HG03139 (cell line): ENCODE results near the gene TTC28.
"Not testable (repeated sequence)": the region's sequence is repeated elsewhere in the genome, so short reads cannot be mapped to it uniquely, and the experiment has no call there.

Experiments
- ATAC-seq: cut with Tn5 transposase; IDR thresholded peaks from one replicate; pipeline ENCODE4 v1.9.1; 2021; ENCODE audit not compliant: unreplicated experiment

TTC28 gene

GRCh38 chr22:28678170-28678569 is 1.5 kb downstream of the TTC28 start:
- not testable (repeated sequence) for ATAC-seq

DNA sequence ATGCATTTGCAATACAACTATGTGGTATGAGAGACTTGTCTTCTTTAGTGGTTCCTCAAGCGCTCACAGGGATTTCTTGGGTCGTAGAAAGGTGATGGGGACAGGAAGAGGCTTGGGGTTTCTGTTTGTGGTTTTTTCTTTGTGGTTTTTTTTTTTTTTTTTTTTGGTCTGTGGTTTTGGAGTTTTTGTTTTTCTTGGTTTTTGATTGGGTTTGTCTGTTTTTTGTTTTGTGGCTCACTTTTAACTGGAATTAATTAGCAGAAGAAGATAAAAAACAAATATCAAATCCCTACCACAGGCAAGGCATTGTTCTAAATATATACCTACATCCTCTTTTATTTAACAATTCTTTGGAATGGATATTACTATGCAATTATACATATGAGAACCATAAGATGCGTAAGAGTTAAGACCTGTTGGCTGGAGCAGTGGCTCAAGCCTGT is 5.5 kb downstream of the TTC28 start:
- no peak for ATAC-seq

DNA sequence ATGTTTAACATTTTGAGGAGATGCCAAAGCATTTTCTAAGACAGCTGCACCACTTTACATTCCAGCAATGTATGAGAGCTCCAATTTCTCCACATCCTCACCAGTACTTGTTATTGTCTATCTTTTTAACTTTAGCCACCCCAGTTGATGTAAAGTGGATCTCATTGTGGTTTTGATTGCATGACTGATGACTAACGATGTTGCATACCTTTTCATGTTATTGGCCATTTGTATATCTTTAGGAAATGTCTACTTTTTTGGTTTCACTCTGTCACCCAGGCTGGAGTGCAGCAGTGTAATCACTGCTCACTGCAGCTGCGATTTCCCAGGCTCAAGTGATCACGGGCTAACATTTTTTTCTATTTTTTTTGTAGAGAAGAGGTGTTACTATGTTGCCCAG is 8.9 kb downstream of the TTC28 start:
- ATAC-seq, result no peak

DNA sequence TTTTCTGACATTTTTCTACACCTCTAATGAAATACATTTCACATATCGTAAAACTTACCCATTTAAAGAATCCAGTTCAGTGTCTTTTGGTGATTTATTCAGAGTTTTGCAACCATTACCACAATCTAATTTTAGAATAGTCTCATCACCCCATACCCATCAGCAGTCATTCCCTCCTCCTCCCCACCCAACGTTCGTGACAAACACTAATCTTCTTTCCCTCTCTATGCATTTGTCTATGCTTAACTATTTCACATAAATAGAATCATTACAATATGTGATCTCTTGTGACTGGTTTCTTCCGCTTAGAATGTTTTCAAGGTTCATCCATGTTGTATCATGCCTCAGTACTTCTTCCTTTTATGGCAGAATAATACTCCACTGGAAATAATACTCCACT is 9.5 kb downstream of the TTC28 start:
- ATAC-seq, result no peak

DNA sequence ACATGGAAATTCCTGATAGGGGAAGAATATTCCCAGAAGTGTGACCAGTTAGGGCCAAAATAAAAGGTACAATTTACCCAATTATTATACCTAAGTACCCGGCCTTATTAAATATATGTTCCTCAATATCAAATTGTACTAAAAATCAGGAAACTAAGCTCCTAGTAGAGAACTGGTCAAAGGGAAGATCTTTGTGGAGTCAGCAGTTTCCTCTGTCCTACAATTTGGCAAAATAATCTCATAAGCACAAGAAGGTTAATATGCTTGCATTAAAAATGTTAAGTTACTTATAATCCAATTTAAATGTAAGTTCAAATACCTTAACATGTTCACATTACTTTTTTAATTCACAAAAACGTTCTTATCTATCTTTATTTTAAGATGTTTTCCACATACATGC is 10.3 kb downstream of the TTC28 start:
- ATAC-seq, result no peak

DNA sequence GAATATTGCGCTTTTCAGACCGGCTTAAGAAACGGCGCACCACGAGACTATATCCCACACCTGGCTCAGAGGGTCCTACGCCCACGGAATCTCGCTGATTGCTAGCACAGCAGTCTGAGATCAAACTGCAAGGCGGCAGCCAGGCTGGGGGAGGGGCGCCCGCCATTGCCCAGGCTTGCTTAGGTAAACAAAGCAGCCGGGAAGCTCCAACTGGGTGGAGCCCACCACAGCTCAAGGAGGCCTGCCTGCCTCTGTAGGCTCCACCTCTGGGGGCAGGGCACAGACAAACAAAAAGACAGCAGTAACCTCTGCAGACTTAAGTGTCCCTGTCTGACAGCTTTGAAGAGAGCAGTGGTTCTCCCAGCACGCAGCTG is 16.1 kb downstream of the TTC28 start:
- ATAC-seq, result not testable (repeated sequence)

DNA sequence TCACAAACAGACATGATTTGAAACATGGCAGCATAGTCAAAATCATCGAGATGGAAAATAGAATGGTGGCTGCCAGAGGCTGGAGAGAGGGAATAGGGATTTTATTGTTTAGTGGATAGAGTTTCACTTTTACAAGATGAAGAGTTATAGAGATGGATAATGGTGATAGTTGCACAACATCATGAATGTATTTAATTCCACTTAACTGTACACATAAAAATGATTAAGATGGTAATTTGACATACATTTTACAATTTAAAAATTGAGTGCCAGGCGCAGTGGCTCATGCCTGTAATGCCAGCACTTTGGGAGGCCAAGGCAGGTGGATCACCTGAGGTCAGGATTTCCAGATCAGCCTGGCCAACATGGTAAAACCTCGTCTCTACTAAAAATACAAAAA is 21.2 kb downstream of the TTC28 start:
- no peak for ATAC-seq

GRCh38 chr22:28656181-28656580 is 23.5 kb downstream of the TTC28 start:
- ATAC-seq, result no peak

DNA sequence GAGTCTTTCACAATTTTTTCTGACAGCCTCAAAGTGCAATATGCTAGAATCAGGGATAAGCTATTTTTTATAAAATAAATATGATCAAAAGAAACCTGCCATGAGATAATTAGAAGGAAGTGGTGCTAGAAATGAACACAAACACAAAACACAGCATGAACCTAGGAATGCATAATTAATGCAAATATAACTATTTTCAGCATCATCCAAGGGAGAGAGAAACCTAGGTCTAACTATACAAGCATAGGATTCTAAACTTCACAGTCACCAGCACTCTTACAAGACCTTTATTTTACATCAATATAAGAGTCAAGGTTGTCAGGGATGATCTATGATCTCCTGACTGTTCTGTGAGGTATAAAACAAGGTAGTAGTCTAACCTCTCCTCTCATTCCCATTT is 29.2 kb downstream of the TTC28 start:
- no peak for ATAC-seq

GRCh38 chr22:28648792-28649191 is 30.8 kb downstream of the TTC28 start:
- no peak for ATAC-seq

- no peak for ATAC-seq
Observed at GRCh38 chr22:28647216-28647615, 32.4 kb downstream of the TTC28 start.

DNA sequence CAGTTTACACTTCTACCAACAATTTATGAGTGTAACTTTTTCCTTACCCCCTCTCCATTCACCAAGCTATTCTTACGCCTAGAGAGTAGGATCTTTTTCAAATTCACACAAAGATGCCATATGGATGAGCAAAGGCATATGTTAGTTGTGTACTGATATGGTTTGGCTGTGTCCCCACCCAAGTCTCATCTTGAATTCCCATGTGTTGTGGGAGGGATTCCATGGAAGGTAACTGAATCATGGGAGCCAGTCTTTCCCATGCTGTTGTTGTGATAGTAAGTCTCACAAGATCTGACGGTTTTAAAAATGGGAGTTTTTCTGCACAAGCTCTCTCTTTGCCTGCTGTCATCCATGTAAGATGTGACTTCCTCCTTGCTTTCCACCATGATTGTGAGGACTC is 40.3 kb downstream of the TTC28 start:
- ATAC-seq, result no peak

DNA sequence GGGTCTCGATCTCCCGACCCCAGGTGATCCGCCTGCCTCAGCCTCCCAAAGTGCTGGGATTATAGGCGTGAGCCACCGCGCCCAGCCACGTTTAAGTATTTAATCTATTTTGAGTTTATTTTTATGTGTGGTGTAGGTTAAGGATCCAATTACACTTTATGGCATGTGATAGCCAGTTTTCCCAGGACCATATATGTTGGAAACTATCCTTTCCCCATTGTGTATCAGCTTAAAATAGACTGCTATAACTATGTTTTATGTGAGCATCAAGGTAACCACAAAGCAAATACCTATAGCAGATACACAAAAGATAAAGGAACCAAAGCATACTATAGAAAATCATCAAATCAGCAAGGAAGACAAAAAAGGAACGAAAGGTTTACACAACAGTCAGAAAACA is 42.4 kb downstream of the TTC28 start:
- ATAC-seq, result no peak

DNA sequence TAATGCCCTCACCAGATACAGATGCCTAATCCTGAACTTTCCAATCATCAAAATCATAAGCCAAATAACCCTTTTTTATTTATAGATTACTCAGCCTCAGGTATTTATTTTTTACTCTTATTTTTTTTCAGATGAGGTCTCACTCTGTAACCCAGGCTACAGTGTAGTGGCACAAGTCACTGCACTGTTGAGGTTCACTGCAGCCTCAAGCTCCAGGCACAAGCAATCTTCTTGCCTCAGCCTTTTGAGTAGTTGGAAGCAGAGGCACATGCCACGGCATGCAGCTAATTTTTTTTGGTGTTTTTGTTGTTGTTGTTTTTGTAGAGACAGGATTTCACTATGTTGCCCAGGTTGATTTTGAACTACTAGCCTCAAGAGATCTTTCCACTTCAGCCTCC is 49.5 kb downstream of the TTC28 start:
- ATAC-seq, result no peak

GRCh38 chr22:28629420-28630176 is 50.0 kb downstream of the TTC28 start:
- no peak for ATAC-seq

DNA sequence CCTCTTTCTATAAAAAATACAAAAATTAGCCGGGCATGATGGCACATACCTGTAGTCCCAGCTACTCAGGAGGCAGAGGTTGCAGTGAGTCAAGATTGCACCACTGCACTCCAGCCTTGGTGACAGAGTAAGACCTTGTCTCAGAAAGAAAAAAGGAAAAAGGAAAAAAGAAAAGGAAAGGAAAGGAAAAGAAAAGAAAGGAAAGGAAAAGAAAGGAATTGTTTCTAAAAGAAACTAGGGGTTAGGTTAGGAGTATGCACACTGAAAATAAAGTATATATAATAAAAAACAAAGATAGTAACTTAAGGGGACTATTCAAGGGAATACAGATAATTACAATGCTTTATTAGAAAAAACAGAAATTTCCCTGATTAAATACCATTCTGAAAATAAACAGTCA is 50.9 kb downstream of the TTC28 start:
- ATAC-seq, result no peak

GRCh38 chr22:28627791-28628190 is 51.8 kb downstream of the TTC28 start:
- ATAC-seq, result no peak

GRCh38 chr22:28620244-28620922 is 59.3 kb downstream of the TTC28 start:
- no peak for ATAC-seq

GRCh38 chr22:28619236-28619635 is 60.4 kb downstream of the TTC28 start:
- ATAC-seq, result no peak

DNA sequence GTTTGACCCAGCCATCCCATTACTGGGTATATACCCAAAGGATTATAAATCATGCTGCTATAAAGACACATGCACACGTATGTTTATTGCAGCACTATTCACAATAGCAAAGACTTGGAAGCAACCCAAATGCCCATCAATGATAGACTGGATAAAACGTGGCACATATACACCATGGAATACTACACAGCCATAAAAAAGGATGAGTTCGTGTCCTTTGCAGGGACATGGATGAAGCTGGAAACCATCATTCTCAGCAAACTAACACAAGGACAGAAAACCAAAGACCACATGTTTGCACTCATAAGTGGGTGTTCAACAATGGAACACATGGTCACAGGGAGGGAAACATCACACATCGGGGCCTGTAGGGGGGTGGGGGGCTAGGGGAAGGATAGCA is 64.2 kb downstream of the TTC28 start:
- ATAC-seq, result not testable (repeated sequence)

- no peak for ATAC-seq
Observed at GRCh38 chr22:28609921-28610320, 69.7 kb downstream of the TTC28 start.

DNA sequence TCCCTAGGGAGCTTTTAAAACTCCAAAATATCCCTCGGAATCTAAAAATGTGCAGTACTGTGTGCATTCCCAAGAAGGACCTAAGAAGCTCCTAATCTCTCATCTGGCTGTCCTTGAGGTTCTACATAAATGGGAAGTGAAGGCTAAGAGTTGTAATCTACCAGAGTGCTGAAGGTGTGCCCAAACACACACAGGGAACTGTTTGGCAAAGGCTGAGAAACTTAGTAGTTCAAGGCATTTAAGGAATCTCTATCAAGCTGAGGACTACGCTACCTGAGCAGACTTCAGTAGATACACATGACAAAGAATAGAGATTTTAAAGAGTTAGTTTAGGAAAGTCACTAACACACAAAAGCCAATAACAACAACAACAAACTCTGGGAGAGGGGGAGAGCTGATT is 71.1 kb downstream of the TTC28 start:
- no peak for ATAC-seq

DNA sequence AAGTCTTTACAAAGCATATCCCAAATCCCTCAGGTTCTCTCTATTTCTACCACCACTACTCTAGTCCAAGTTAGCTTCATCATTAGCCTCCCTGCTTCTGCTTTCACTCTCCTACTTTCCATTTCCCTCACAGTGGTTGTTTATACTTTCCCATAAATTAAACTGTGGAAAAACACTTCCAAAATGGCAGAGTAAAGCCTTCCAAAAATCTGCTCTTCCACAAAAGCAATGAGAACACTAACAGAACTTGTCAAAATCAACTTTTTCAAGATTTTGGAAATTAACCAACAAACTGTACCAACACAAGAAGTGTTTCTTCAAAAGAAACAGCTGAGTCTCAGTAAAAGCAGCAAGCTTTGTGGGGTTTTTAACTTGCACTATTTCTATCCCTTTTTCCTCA is 71.8 kb downstream of the TTC28 start:
- no peak for ATAC-seq
